AG09309 (cell line): ENCODE data around the gene STX7.
"Not testable (repeated sequence)": the region's sequence is repeated elsewhere in the genome, so short reads cannot be mapped to it uniquely, and the experiment has no call there.

ENCODE experiments used
- DNase-seq: peaks from one replicate; pipeline ENCODE4 v3.0.0-alpha.2; 2010; ENCODE audit warnings: low read depth
- H3K4me3 ChIP-seq: 2 replicates; pipeline ENCODE4 v1.5.1; 2011; ENCODE audit warnings: mild to moderate bottlenecking, low read depth, low read length, moderate library complexity; ENCODE audit not compliant: control insufficient read depth
- CTCF ChIP-seq: IDR thresholded peaks from 2 replicates; pipeline ENCODE4 v1.5.1; 2011; ENCODE audit warnings: mild to moderate bottlenecking, low read depth, low read length, inconsistent platforms; ENCODE audit not compliant: insufficient read depth, control insufficient read depth; ENCODE audit errors: missing control alignments

STX7 gene

GRCh38 chr6:132537145-132537544 is 24.2 kb upstream of the STX7 start:
- no peak for TF ChIP-seq CTCF
- no peak overlapping the region for H3K4me3 ChIP-seq
- DNase-seq: no peak

- not testable (repeated sequence) for DNase-seq, H3K4me3 ChIP-seq
Measured at GRCh38 chr6:132534546-132534945, 21.6 kb upstream of the STX7 start.

- no peak overlapping the region for H3K4me3 ChIP-seq
- TF ChIP-seq CTCF: peak; percentile 71
- DNase-seq: peak; percentile 8
Measured at GRCh38 chr6:132530293-132530974, 17.5 kb upstream of the STX7 start.

GRCh38 chr6:132527791-132528190 is 14.9 kb upstream of the STX7 start:
- no peak for TF ChIP-seq CTCF
- H3K4me3 ChIP-seq: no peak overlapping the region
- peak; percentile 40 for DNase-seq

GRCh38 chr6:132526461-132526860 is 13.5 kb upstream of the STX7 start:
- no peak overlapping the region for H3K4me3 ChIP-seq
- no peak for DNase-seq
- no peak for TF ChIP-seq CTCF

DNA sequence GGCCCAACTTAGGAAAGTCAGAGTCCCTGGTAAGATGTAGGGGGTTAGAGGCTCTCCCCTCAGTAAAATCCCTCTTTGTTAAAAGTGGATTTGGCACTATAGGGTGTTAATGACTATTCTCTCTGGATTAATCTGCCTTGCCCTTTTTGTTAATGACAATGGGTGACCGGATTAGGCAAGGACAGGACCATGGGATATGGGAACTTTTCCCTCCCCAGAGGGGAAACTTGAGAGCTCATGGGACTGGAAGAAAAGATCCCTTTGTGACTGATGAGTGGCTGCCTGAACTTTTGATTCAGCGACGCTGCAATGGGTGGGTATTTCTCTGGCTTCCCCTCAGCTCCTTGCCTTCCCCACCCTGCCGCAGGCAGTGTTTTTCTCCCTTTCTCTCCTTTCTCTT is 12.9 kb upstream of the STX7 start:
- TF ChIP-seq CTCF: no peak
- no peak overlapping the region for H3K4me3 ChIP-seq
- no peak for DNase-seq

DNA sequence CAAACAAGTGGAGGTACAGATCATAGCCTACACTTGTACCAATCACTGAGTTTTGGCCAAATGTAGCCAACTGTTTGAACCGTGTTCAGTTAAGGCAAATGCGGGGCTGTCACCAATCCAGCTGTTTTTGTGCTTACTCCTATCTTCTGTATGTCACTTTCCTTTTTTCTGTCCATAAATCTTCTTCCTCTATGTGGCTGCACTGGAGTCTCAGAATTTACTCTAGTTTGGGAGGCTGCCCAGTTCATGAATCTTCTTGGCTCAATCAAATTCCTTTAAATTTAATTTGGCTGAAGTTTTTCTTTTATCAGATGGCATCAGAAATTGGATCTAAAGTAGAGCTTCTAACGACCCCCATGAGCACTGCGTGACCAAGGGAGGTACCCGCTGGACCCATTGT is 11.7 kb upstream of the STX7 start:
- DNase-seq: no peak
- no peak overlapping the region for H3K4me3 ChIP-seq
- TF ChIP-seq CTCF: no peak
